Measurements from ENCODE around the gene EPHB1.

EPHB1 gene

GRCh38 chr3:134874737-134875413 is 79.8 kb downstream of the EPHB1 start:
- H3K4me2 ChIP-seq (ENCODE audit: low read length), result no peak overlapping the region
- no peak overlapping the region for H3K9ac ChIP-seq (ENCODE audit: low read length)
- H3K4me1 ChIP-seq (ENCODE audit: insufficient read depth, low read length, severe bottlenecking), result no peaks in the 10 kb centered on the region
- no peaks in the 10 kb centered on the region for H3F3A ChIP-seq (ENCODE audit: insufficient read depth, low read length)
- no peaks in the 10 kb centered on the region for H3K79me2 ChIP-seq (ENCODE audit: insufficient read depth, low read length)
- H3K27ac ChIP-seq (ENCODE audit: low read depth, low read length, poor library complexity, severe bottlenecking), result no peak overlapping the region
- no peak overlapping the region for H2AFZ ChIP-seq (ENCODE audit: low read length)
- TF ChIP-seq EZH2 (IDR thresholded peaks at IDR 0.05; ENCODE audit: borderline replicate concordance, low read length) (no peak), CTCF (IDR thresholded peaks at IDR 0.05; ENCODE audit: low read length) (no peak)
- H3K36me3 ChIP-seq (ENCODE audit: insufficient read depth, low read length), result no peaks in the 10 kb centered on the region
- no peak overlapping the region for H3K4me3 ChIP-seq (ENCODE audit: low read depth, low read length, poor library complexity, severe bottlenecking)
- no peaks in the 10 kb centered on the region for H4K20me1 ChIP-seq (ENCODE audit: insufficient read depth, low read length)
- H3K27me3 ChIP-seq (ENCODE audit: insufficient read depth, low read length), result 0 out of 2 replicates have a peak, but pooled peaks cover 4% of the 10 kb centered on the region
- H3K9me3 ChIP-seq (ENCODE audit: low read length), result no peaks in the 10 kb centered on the region
- no peaks in the 10 kb centered on the region for H3K9me2 ChIP-seq (ENCODE audit: low read depth, low read length)

- H3K9ac ChIP-seq (ENCODE audit: low read length), result no peak overlapping the region
- no peaks in the 10 kb centered on the region for H3K9me3 ChIP-seq (ENCODE audit: low read length)
- no peaks in the 10 kb centered on the region for H3K9me2 ChIP-seq (ENCODE audit: low read depth, low read length)
- TF ChIP-seq CTCF (IDR thresholded peaks at IDR 0.05; ENCODE audit: low read length) (no peak), EZH2 (IDR thresholded peaks at IDR 0.05; ENCODE audit: borderline replicate concordance, low read length) (no peak)
- H2AFZ ChIP-seq (ENCODE audit: low read length), result no peak overlapping the region
- H3K27ac ChIP-seq (ENCODE audit: low read depth, low read length, poor library complexity, severe bottlenecking), result no peak overlapping the region
- H3K4me2 ChIP-seq (ENCODE audit: low read length), result no peak overlapping the region
- no peak overlapping the region for H3K4me3 ChIP-seq (ENCODE audit: low read depth, low read length, poor library complexity, severe bottlenecking)
- no peaks in the 10 kb centered on the region for H4K20me1 ChIP-seq (ENCODE audit: insufficient read depth, low read length)
- H3F3A ChIP-seq (ENCODE audit: insufficient read depth, low read length), result no peaks in the 10 kb centered on the region
- no peaks in the 10 kb centered on the region for H3K36me3 ChIP-seq (ENCODE audit: insufficient read depth, low read length)
- H3K79me2 ChIP-seq (ENCODE audit: insufficient read depth, low read length), result no peaks in the 10 kb centered on the region
- H3K27me3 ChIP-seq (ENCODE audit: insufficient read depth, low read length), result 0 out of 2 replicates have a peak, but pooled peaks cover 4% of the 10 kb centered on the region
- no peaks in the 10 kb centered on the region for H3K4me1 ChIP-seq (ENCODE audit: insufficient read depth, low read length, severe bottlenecking)
These were observed 81.8 kb downstream of the EPHB1 start for GRCh38 chr3:134876836-134877235.

- no peak overlapping the region for H2AFZ ChIP-seq (ENCODE audit: low read length)
- no peak overlapping the region for H3K4me2 ChIP-seq (ENCODE audit: low read length)
- H4K20me1 ChIP-seq (ENCODE audit: insufficient read depth, low read length), result no peaks in the 10 kb centered on the region
- no peaks in the 10 kb centered on the region for H3K9me3 ChIP-seq (ENCODE audit: low read length)
- H3K36me3 ChIP-seq (ENCODE audit: insufficient read depth, low read length), result no peaks in the 10 kb centered on the region
- TF ChIP-seq CTCF (IDR thresholded peaks at IDR 0.05; ENCODE audit: low read length), result no peak
- no peak for TF ChIP-seq EZH2 (IDR thresholded peaks at IDR 0.05; ENCODE audit: borderline replicate concordance, low read length)
- no peak overlapping the region for H3K4me3 ChIP-seq (ENCODE audit: low read depth, low read length, poor library complexity, severe bottlenecking)
- H3K9ac ChIP-seq (ENCODE audit: low read length), result no peak overlapping the region
- H3K9me2 ChIP-seq (ENCODE audit: low read depth, low read length), result no peaks in the 10 kb centered on the region
- no peak overlapping the region for H3K27ac ChIP-seq (ENCODE audit: low read depth, low read length, poor library complexity, severe bottlenecking)
- H3F3A ChIP-seq (ENCODE audit: insufficient read depth, low read length), result no peaks in the 10 kb centered on the region
- 0 out of 2 replicates have a peak, but pooled peaks cover 4% of the 10 kb centered on the region for H3K27me3 ChIP-seq (ENCODE audit: insufficient read depth, low read length)
- no peaks in the 10 kb centered on the region for H3K4me1 ChIP-seq (ENCODE audit: insufficient read depth, low read length, severe bottlenecking)
- no peaks in the 10 kb centered on the region for H3K79me2 ChIP-seq (ENCODE audit: insufficient read depth, low read length)
These were observed 82.7 kb downstream of the EPHB1 start for GRCh38 chr3:134877788-134878187.
